ENCODE results near the gene CBX4.
A peak's percentile ranks its signal among the peaks of the same experiment; 100 is the strongest.

- no peak for TF ChIP-seq CTCF (IDR thresholded peaks at IDR 0.05)
- peak; percentile 100 for TF ChIP-seq EZH2 (IDR thresholded peaks at IDR 0.05)
- peak; percentile 98 for TF ChIP-seq EZH2phosphoT487 (IDR thresholded peaks at IDR 0.05)
Measured at GRCh38 chr17:79814974-79815835, 24.0 kb downstream of the CBX4 start.
